ENCODE measurements around the gene VPS8. TPM values are rescaled to one million over a fixed set of nuclear protein-coding genes. Genes with fewer than 3 reads are reported as not detected.

Gene VPS8
- total RNA-seq, 2 donors from 2014 or later, result 39.2 to 52.7 TPM

GRCh38 chr3:185024406-185024805, 212.4 kb downstream of the VPS8 start:
- no peak overlapping the region for H3K4me3 ChIP-seq
- ATAC-seq (no peak), DNase-seq (no peak)
- no peaks in the 10 kb centered on the region for H3K27me3 ChIP-seq
- peaks cover 0 to 2% (median 0%) of the 10 kb centered on the region in 3 donors for H3K9me3 ChIP-seq
- H3K36me3 ChIP-seq (replicated peaks in 1 of 2; ENCODE audit: insufficient read depth in 1 of 2, low read depth in 2 of 2), result no peaks in the 10 kb centered on the region
- H3K4me1 ChIP-seq, result no peaks in the 10 kb centered on the region
- 88 to 92% methylated on average over 3 of the region's 3 CpGs for WGBS, 2 donors
- no peak overlapping the region for H3K27ac ChIP-seq
- TF ChIP-seq CTCF (IDR thresholded peaks at IDR 0.05) (no peak), POLR2A (IDR thresholded peaks at IDR 0.05) (no peak)
- intact Hi-C loops (cut with DNase I), result no loop called here

- Histone ChIP-seq H3K4me1 (no peaks in the 10 kb centered on the region), H3K27ac (no peak overlapping the region), H3K4me3 (no peak overlapping the region), H3K27me3 (no peaks in the 10 kb centered on the region), H3K9me3 (no peaks in the 10 kb centered on the region), H3K36me3 (replicated peaks in 1 of 2; ENCODE audit: insufficient read depth in 1 of 2, low read depth in 2 of 2) (no peaks in the 10 kb centered on the region)
- no peak for TF ChIP-seq CTCF (IDR thresholded peaks at IDR 0.05)
- TF ChIP-seq POLR2A (IDR thresholded peaks at IDR 0.05), result no peak
- DNase-seq (no peak), ATAC-seq (no peak)
- intact Hi-C loops (cut with DNase I), result no loop called here
- WGBS, 2 donors, result 64 to 67% methylated on average over 2 of the region's 2 CpGs
These were observed 213.0 kb downstream of the VPS8 start for GRCh38 chr3:185024966-185025365.

- Histone ChIP-seq H3K27me3 (no peaks in the 10 kb centered on the region), H3K4me3 (no peak overlapping the region), H3K27ac (no peak overlapping the region), H3K9me3 (no peaks in the 10 kb centered on the region), H3K4me1 (no peaks in the 10 kb centered on the region), H3K36me3 (replicated peaks in 1 of 2; ENCODE audit: insufficient read depth in 1 of 2, low read depth in 2 of 2) (no peaks in the 10 kb centered on the region)
- ATAC-seq, result no peak
- DNase-seq, result no peak
- 89 to 91% methylated on average over 3 of the region's 3 CpGs for WGBS, 2 donors
- TF ChIP-seq CTCF (IDR thresholded peaks at IDR 0.05) (no peak), POLR2A (IDR thresholded peaks at IDR 0.05) (no peak)
- intact Hi-C loops (cut with DNase I), result no loop called here
These were observed 216.2 kb downstream of the VPS8 start for GRCh38 chr3:185028121-185028520.

- intact Hi-C loops (cut with DNase I), result no loop called here
- ATAC-seq (no peak), DNase-seq (no peak)
- Histone ChIP-seq H3K27me3 (no peaks in the 10 kb centered on the region), H3K4me1 (no peaks in the 10 kb centered on the region), H3K9me3 (no peaks in the 10 kb centered on the region), H3K36me3 (replicated peaks in 1 of 2; ENCODE audit: insufficient read depth in 1 of 2, low read depth in 2 of 2) (no peaks in the 10 kb centered on the region), H3K27ac (no peak overlapping the region), H3K4me3 (no peak overlapping the region)
- WGBS, 2 donors, result 71 to 83% methylated on average over 1 of the region's 1 CpG
- TF ChIP-seq POLR2A (IDR thresholded peaks at IDR 0.05) (no peak), CTCF (IDR thresholded peaks at IDR 0.05) (no peak)
These were observed 217.1 kb downstream of the VPS8 start for GRCh38 chr3:185029086-185029485.

GRCh38 chr3:185030399-185030798, 218.4 kb downstream of the VPS8 start:
- Histone ChIP-seq H3K9me3 (no peaks in the 10 kb centered on the region), H3K4me3 (no peak overlapping the region), H3K36me3 (replicated peaks in 1 of 2; ENCODE audit: insufficient read depth in 1 of 2, low read depth in 2 of 2) (no peaks in the 10 kb centered on the region), H3K27ac (no peak overlapping the region), H3K4me1 (no peaks in the 10 kb centered on the region), H3K27me3 (no peaks in the 10 kb centered on the region)
- intact Hi-C loops (cut with DNase I), result no loop called here
- DNase-seq, result no peak
- TF ChIP-seq CTCF (IDR thresholded peaks at IDR 0.05) (no peak), POLR2A (IDR thresholded peaks at IDR 0.05) (no peak)
- no peak for ATAC-seq
- 96 to 100% methylated on average over 3 of the region's 3 CpGs for WGBS, 2 donors

Measured in body of pancreas (tissue), 4 donors.